Activated T-helper 17 cell treated with anti-CD3 and anti-CD28 coated beads, Interleukin-2, amount 50 U/mL, for 72 hours (primary cell): ENCODE data around the gene LRPPRC. TPM values are rescaled to one million over a fixed set of nuclear protein-coding genes. Genes with fewer than 3 reads are reported as not detected.

Source experiments
- ATAC-seq: fragments of 150-1000 bp; cut with Tn5 transposase; replicated peaks from 2 replicates; pipeline ENCODE4 v1.10.0; 2021; ENCODE audit warnings: mild to moderate bottlenecking, moderate library complexity
- H3K27ac Mint-ChIP-seq: one replicate; pipeline ENCODE4 v1.8.0; 2022; ENCODE audit warnings: mixed read lengths
- H3K27me3 Mint-ChIP-seq: one replicate; pipeline ENCODE4 v1.8.0; 2022; ENCODE audit warnings: mixed read lengths
- H3K36me3 Mint-ChIP-seq: one replicate; pipeline ENCODE4 v1.8.0; 2022; ENCODE audit warnings: low read depth, mild to moderate bottlenecking, mixed read lengths
- H3K4me1 Mint-ChIP-seq: one replicate; pipeline ENCODE4 v1.8.0; 2022; ENCODE audit warnings: mixed read lengths
- H3K4me3 Mint-ChIP-seq: one replicate; pipeline ENCODE4 v1.8.0; 2022; ENCODE audit warnings: mild to moderate bottlenecking, mixed read lengths
- H3K9me3 Mint-ChIP-seq: one replicate; pipeline ENCODE4 v1.8.0; 2022; ENCODE audit warnings: mixed read lengths
- total RNA-seq, 2 donors: library from RNA; stranded (reverse); gene quantifications; one replicate each; pipeline ENCODE4 v1.2.3, GENCODE V29; 2022

The LRPPRC gene
- total RNA-seq, 2 donors from 2014 or later: 109 to 172 TPM

GRCh38 chr2:44004735-44005602 lies 9.2 kb upstream of the LRPPRC start:
- Mint-ChIP-seq H3K36me3 (no peaks in the 10 kb centered on the region), H3K4me3 (no peak overlapping the region), H3K27me3 (peaks cover 4% of the 10 kb centered on the region), H3K4me1 (peaks cover 7% of the 10 kb centered on the region), H3K9me3 (no peaks in the 10 kb centered on the region), H3K27ac (peak overlapping the region; percentile 36)
- no peak for ATAC-seq

- ATAC-seq: no peak
- no peaks in the 10 kb centered on the region for H3K36me3 Mint-ChIP-seq
These were observed 5.9 kb upstream of the LRPPRC start for GRCh38 chr2:44001716-44002115.

GRCh38 chr2:43998263-43998662 lies 2.5 kb upstream of the LRPPRC start:
- H3K27ac Mint-ChIP-seq: no peak overlapping the region
- no peaks in the 10 kb centered on the region for H3K9me3 Mint-ChIP-seq
- H3K4me3 Mint-ChIP-seq: no peak overlapping the region
- H3K27me3 Mint-ChIP-seq: peaks cover 7% of the 10 kb centered on the region
- peaks cover 14% of the 10 kb centered on the region for H3K4me1 Mint-ChIP-seq
- peaks cover 28% of the 10 kb centered on the region for H3K36me3 Mint-ChIP-seq
- no peak for ATAC-seq

More at GRCh38 chr2:44001716-44002115, 5.9 kb upstream of the LRPPRC start:
- Mint-ChIP-seq H3K4me1 (peaks cover 7% of the 10 kb centered on the region), H3K4me3 (no peak overlapping the region), H3K27ac (no peak overlapping the region), H3K9me3 (no peaks in the 10 kb centered on the region), H3K27me3 (peaks cover 7% of the 10 kb centered on the region)

GRCh38 chr2:43993437-43993836 lies 2.4 kb downstream of the LRPPRC start:
- Mint-ChIP-seq H3K27ac (peak overlapping the region; percentile 29), H3K36me3 (peaks cover 76% of the 10 kb centered on the region), H3K4me3 (peak overlapping the region; percentile 82), H3K4me1 (peaks cover 47% of the 10 kb centered on the region), H3K27me3 (no peaks in the 10 kb centered on the region), H3K9me3 (no peaks in the 10 kb centered on the region)
- ATAC-seq: no peak

GRCh38 chr2:43989545-43989944 lies 6.2 kb downstream of the LRPPRC start:
- H3K27ac Mint-ChIP-seq: peak overlapping the region; percentile 31
- no peaks in the 10 kb centered on the region for H3K9me3 Mint-ChIP-seq
- H3K4me1 Mint-ChIP-seq: peaks cover 53% of the 10 kb centered on the region
- H3K27me3 Mint-ChIP-seq: no peaks in the 10 kb centered on the region
- ATAC-seq: no peak
- H3K4me3 Mint-ChIP-seq: no peak overlapping the region
- peaks cover 100% of the 10 kb centered on the region for H3K36me3 Mint-ChIP-seq

DNA sequence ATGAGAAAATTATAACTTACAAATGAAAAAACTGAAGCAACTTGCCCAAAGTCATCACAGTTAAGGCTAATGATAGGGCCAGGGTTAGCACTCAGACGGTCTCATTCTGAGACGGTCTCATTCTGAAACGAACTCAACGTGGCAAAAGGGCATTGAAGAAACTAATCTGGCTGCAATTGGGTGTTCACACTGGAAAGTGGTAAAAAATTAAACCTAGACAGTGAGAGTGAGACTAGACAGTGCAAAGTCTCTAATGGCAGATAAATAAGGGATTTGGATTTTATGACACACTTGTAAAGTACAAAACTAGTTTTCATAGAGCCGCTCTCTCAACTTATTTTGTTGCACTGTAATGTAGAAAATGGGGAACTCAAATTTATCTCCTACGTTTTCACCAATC lies 9.2 kb downstream of the LRPPRC start:
- peaks cover 28% of the 10 kb centered on the region for H3K4me1 Mint-ChIP-seq
- no peak overlapping the region for H3K27ac Mint-ChIP-seq
- no peaks in the 10 kb centered on the region for H3K27me3 Mint-ChIP-seq
- no peak for ATAC-seq
- H3K4me3 Mint-ChIP-seq: no peak overlapping the region
- no peaks in the 10 kb centered on the region for H3K9me3 Mint-ChIP-seq
- H3K36me3 Mint-ChIP-seq: peaks cover 95% of the 10 kb centered on the region

GRCh38 chr2:43985359-43985758 lies 10.4 kb downstream of the LRPPRC start:
- Mint-ChIP-seq H3K36me3 (peaks cover 95% of the 10 kb centered on the region), H3K4me1 (peaks cover 21% of the 10 kb centered on the region), H3K4me3 (no peak overlapping the region), H3K27me3 (no peaks in the 10 kb centered on the region), H3K9me3 (no peaks in the 10 kb centered on the region), H3K27ac (no peak overlapping the region)
- ATAC-seq: no peak

DNA sequence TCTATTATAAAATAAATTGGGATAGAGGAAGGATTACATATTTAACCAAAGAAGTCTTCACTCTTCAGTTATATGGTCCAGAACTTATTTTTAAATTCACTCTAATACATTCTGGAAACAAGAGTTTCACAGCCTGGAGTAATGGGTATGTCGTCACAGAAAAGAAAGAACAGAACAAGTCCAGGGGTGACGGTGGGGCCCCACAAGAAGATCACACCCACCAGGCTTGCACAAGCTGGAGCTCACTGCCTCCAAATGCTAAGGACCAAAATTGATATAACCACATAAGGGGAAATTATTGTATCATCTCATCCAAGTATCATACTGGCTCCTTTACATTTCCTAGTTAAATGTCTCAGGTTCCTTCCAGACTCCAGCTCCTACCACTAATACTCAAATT lies 11.3 kb downstream of the LRPPRC start:
- Mint-ChIP-seq H3K4me1 (peaks cover 16% of the 10 kb centered on the region), H3K9me3 (no peaks in the 10 kb centered on the region), H3K27me3 (no peaks in the 10 kb centered on the region), H3K27ac (no peak overlapping the region), H3K36me3 (peaks cover 95% of the 10 kb centered on the region), H3K4me3 (no peak overlapping the region)
- ATAC-seq: no peak

DNA sequence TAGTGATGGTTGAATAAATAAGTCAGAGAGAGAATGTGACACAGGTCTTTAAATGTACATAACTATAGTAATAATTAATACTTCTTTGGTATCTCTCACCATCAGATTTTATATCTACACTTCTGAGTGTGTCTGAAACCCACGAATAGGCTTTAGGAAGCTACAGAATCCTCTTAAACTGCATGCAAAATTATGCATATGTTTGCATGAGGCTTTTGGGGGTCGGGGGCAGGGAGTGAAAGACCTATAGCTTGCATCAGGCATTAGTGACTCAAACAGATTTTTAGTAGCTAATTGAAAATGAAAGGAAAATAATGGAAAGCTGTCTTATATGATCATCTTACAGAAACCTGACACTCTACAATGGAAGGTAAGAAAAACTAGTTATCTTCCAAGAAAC lies 14.9 kb downstream of the LRPPRC start:
- H3K36me3 Mint-ChIP-seq: peaks cover 95% of the 10 kb centered on the region
- H3K27ac Mint-ChIP-seq: no peak overlapping the region
- H3K9me3 Mint-ChIP-seq: no peaks in the 10 kb centered on the region
- no peak for ATAC-seq
- no peaks in the 10 kb centered on the region for H3K27me3 Mint-ChIP-seq
- H3K4me3 Mint-ChIP-seq: no peak overlapping the region
- peaks cover 6% of the 10 kb centered on the region for H3K4me1 Mint-ChIP-seq

DNA sequence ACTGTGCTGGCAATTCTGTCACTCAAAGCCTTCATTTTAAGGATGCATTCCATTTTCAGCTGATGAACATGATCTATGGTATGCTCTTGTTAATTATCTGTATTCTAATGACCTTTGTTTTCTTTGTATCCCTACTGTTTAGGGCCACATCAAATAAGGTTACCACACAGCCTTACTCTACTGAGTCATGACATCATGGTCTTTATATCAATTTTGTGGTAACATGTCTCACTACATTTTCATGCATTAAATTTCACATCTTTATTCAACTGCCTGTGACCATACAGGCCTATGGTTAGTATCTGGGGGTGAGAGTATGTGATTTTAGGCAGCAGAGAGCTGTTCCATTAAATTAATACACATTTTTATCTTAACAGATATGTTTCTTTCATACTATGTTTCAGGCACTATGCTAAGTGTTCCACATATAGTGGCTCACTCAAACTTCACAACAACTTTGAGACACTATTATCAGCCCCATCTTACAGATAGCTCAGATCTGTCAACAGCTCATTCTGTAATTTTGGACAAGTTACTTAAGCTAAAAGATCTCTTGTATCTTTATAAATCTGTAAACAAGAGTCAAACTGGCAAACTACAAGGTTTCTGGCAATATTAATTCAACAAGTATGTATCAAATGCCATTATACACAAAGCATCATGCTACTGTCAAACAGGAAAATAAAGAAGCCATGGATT lies 18.0 kb downstream of the LRPPRC start:
- Mint-ChIP-seq H3K9me3 (no peaks in the 10 kb centered on the region), H3K4me1 (no peaks in the 10 kb centered on the region), H3K4me3 (no peak overlapping the region), H3K27me3 (no peaks in the 10 kb centered on the region), H3K36me3 (peaks cover 100% of the 10 kb centered on the region), H3K27ac (no peak overlapping the region)
- no peak for ATAC-seq

DNA sequence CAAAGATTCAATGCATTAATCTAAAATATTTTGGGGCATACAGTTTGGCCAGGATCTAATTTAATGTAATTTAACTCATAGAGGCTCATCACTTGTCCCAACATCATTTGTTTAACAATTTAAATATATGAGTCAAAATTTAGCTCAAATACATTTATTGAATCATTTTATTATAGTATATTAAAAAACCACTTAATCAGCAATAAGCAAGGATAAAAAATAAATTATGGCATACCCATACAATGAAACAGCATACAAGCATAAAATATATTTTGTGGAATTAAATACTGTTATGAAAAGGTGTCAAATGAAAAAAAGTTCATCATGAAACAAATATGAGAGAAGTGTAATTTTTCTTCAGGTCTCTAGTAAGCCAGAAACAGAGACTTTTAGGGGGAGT lies 34.9 kb downstream of the LRPPRC start:
- Mint-ChIP-seq H3K27ac (no peak overlapping the region), H3K9me3 (no peaks in the 10 kb centered on the region), H3K4me3 (no peak overlapping the region), H3K27me3 (no peaks in the 10 kb centered on the region), H3K4me1 (no peaks in the 10 kb centered on the region), H3K36me3 (peaks cover 100% of the 10 kb centered on the region)
- no peak for ATAC-seq

DNA sequence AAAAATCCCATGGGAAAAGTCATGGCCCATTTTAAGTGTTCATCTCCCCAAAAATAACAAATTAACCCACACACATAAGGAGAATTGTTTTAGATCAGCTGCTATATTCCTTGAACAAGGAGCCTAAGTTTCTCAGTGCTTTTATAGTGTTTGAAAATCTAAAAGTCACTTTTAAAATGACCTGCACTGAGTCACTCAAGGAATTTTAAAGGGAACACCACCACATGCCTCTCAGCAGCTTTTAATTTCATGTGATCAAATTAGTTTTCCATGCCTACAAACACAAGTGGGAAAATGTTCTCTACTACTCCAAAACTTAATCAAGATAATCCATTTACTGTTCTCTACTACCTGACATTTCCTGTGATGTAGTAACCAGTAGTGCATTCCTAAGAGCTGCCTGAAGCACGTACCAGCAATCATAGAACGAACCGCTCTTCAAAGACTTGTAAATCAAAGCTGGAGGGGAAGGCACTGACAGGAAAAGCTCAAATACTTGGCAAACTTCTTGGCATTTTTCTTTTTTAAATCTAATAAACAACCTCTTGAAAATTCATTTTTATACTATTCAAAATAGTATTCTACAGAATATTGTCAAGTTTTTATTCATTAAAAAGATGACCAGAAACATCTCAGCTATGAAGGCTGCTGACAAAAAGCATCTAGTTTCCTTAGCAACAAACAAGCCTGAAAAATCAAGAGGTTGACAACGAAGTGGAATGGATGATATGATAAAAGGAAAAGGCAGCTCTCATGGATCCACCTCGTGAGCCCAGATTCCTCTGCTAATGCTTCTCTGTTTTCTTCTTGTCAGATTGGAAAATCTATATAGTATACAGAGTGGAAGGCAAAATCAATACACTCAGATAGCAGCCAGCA lies 37.2 kb downstream of the LRPPRC start:
- Mint-ChIP-seq H3K4me3 (no peak overlapping the region), H3K27me3 (no peaks in the 10 kb centered on the region), H3K4me1 (no peaks in the 10 kb centered on the region), H3K36me3 (peaks cover 100% of the 10 kb centered on the region), H3K9me3 (no peaks in the 10 kb centered on the region), H3K27ac (no peak overlapping the region)
- ATAC-seq: no peak

- Mint-ChIP-seq H3K27ac (no peak overlapping the region), H3K4me1 (no peaks in the 10 kb centered on the region), H3K27me3 (no peaks in the 10 kb centered on the region), H3K4me3 (no peak overlapping the region), H3K36me3 (peaks cover 100% of the 10 kb centered on the region), H3K9me3 (no peaks in the 10 kb centered on the region)
- ATAC-seq: no peak
These were observed 45.3 kb downstream of the LRPPRC start for GRCh38 chr2:43950383-43951008.

- no peak overlapping the region for H3K27ac Mint-ChIP-seq
- no peaks in the 10 kb centered on the region for H3K9me3 Mint-ChIP-seq
- H3K27me3 Mint-ChIP-seq: no peaks in the 10 kb centered on the region
- no peak for ATAC-seq
- H3K36me3 Mint-ChIP-seq: peaks cover 100% of the 10 kb centered on the region
- no peak overlapping the region for H3K4me3 Mint-ChIP-seq
- no peaks in the 10 kb centered on the region for H3K4me1 Mint-ChIP-seq
These were observed 47.4 kb downstream of the LRPPRC start for GRCh38 chr2:43948370-43948769.
